ENCODE results near the gene ATP13A2. TPM values are rescaled to one million over a fixed set of nuclear protein-coding genes. Genes with fewer than 3 reads are reported as not detected.

ATP13A2 gene
- total and polyA plus RNA-seq, 8 donors: 23.6 to 65.0 (median 35.4) TPM

DNA sequence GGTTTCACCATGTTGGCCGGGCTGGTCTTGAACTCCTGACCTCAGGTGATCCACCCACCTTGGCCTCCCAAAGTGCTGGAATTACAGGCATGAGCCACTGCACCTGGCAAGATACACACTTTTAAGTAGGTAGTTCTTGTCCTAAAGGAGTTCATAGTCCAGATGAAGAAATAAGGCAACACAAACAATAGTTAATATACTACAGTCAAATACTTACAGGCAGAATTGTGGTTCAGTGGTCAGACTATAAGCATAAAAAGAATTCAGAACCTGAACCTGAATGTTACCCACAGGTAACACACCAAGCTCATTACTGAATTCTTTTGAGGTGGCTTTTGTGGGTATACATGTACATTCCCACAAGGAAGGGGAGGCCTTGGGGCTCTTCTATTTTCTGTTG, 40.3 kb upstream of the ATP13A2 start:
- Histone ChIP-seq H3K9me3 (no peaks in the 10 kb centered on the region), H3K36me3 (peaks cover 0 to 34% of the 10 kb centered on the region in 2 donors), H3K27me3 (no peaks in the 10 kb centered on the region), H3K4me1 (peaks cover 10 to 27% of the 10 kb centered on the region in 2 donors), H3K27ac (no peak overlapping the region), H3K4me3 (no peak overlapping the region)
- DNase-seq: no peak
- TF ChIP-seq, protein P1, sequence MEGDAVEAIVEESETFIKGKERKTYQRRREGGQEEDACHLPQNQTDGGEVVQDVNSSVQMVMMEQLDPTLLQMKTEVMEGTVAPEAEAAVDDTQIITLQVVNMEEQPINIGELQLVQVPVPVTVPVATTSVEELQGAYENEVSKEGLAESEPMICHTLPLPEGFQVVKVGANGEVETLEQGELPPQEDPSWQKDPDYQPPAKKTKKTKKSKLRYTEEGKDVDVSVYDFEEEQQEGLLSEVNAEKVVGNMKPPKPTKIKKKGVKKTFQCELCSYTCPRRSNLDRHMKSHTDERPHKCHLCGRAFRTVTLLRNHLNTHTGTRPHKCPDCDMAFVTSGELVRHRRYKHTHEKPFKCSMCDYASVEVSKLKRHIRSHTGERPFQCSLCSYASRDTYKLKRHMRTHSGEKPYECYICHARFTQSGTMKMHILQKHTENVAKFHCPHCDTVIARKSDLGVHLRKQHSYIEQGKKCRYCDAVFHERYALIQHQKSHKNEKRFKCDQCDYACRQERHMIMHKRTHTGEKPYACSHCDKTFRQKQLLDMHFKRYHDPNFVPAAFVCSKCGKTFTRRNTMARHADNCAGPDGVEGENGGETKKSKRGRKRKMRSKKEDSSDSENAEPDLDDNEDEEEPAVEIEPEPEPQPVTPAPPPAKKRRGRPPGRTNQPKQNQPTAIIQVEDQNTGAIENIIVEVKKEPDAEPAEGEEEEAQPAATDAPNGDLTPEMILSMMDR (IDR thresholded peaks at IDR 0.05): no peak
- intact Hi-C loops (cut with DNase I): no loop called here
- no peak for ATAC-seq

DNA sequence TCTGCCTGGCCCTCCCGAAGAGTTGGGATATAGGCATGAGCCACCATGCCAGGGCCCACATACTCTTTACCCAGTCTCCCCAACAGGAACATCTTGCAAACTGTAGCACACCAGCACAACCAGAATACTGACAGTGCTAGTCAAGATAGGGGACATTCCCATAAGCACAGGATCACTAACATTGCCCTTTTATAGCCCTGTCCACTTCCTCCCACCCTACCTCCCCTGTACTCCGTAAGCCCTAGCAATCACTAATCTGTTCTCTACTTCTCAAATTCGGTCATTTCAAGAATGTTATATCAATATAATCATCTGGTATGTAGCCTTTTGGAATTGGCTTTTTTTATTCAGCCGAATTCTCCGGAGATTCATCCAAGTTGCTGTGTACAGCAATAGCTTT, 36.2 kb upstream of the ATP13A2 start:
- no peak overlapping the region for H3K27ac ChIP-seq
- no peaks in the 10 kb centered on the region for H3K9me3 ChIP-seq
- peaks cover 0 to 56% of the 10 kb centered on the region in 2 donors for H3K36me3 ChIP-seq
- H3K4me3 ChIP-seq: no peak overlapping the region
- H3K27me3 ChIP-seq: no peaks in the 10 kb centered on the region
- H3K4me1 ChIP-seq: peaks cover 10 to 42% of the 10 kb centered on the region in 2 donors
- TF ChIP-seq, protein P1 (IDR thresholded peaks at IDR 0.05): no peak
- ATAC-seq: no peak
- no peak for DNase-seq
- intact Hi-C loops (cut with DNase I): loop anchor here in 1 of 2 donors (5.0 kb wide), 1 partner anchor 96 kb away; no protein-coding TSS in a partner anchor

DNA sequence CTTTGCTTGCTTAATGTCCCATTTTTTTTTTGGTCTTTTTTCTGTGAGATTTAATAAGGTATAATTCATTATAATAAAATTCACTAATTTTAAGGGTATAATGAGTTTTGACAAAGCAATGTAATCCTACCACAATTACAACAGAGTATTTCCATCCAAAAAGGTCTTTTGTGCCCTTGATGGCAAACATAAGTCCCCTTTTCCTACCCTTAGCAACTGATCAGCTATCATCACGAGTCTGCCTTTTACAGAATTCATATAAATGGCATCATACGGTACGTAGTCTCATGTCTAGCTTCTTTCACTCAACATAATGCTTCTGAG, 34.6 kb upstream of the ATP13A2 start:
- DNase-seq: no peak
- H3K4me1 ChIP-seq: peaks cover 5 to 26% of the 10 kb centered on the region in 2 donors
- no peaks in the 10 kb centered on the region for H3K27me3 ChIP-seq
- intact Hi-C loops (cut with DNase I): loop anchor here in 1 of 2 donors (5.0 kb wide), 1 partner anchor 94 kb away; no protein-coding TSS in a partner anchor
- peaks cover 0 to 68% of the 10 kb centered on the region in 2 donors for H3K36me3 ChIP-seq
- no peak for ATAC-seq
- no peaks in the 10 kb centered on the region for H3K9me3 ChIP-seq
- peak overlapping the region in 1 of 2 donors; percentile 29 for H3K27ac ChIP-seq
- TF ChIP-seq, protein P1 (IDR thresholded peaks at IDR 0.05): no peak
- H3K4me3 ChIP-seq: no peak overlapping the region

DNA sequence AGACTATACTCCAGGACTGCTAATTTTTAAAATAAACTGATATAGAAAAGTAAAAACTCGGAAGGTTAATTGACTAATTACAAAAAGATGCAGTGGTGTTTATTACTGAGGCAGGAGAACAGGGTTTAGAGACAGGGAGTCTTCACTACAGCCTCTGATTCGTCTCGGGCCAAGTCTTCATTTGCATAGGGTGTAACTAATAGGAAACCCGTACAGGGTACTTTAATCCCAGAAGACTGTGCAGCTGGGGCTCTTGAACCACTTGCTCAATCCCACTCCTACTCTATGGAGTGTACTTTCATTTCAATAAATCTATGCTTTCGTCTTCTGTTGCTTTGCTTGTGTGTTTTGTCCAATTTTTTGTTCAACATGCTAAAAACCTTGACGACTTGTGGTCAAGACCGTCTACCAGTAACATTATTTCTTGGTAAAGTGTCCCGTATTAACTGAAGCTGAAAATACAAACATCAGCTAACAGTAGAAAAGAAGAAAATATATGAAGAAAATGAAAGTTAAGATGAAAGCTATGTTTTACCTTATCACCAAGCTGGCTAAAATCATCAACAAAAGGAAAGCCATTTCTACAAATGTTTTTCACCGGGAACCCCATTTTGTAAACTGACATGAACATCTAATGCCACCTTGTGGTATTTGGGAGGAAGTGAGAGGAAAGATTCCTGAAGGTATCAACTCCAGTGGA, 34.1 kb upstream of the ATP13A2 start:
- ATAC-seq (peak; percentile 94), DNase-seq (peak in 2 of 4 donors; percentile 33 to 57)
- Histone ChIP-seq H3K4me3 (peak overlapping the region in 1 of 2 donors; percentile 19), H3K27me3 (no peaks in the 10 kb centered on the region), H3K27ac (peak overlapping the region; percentile 29 to 46), H3K9me3 (no peaks in the 10 kb centered on the region), H3K4me1 (peaks cover 5 to 23% of the 10 kb centered on the region in 2 donors), H3K36me3 (peaks cover 0 to 69% of the 10 kb centered on the region in 2 donors)
- TF ChIP-seq, protein P1 (IDR thresholded peaks at IDR 0.05): peak; percentile 65 to 66
- intact Hi-C loops (cut with DNase I): loop anchor here in 1 of 2 donors (5.0 kb wide), 1 partner anchor 93 kb away; no protein-coding TSS in a partner anchor

DNA sequence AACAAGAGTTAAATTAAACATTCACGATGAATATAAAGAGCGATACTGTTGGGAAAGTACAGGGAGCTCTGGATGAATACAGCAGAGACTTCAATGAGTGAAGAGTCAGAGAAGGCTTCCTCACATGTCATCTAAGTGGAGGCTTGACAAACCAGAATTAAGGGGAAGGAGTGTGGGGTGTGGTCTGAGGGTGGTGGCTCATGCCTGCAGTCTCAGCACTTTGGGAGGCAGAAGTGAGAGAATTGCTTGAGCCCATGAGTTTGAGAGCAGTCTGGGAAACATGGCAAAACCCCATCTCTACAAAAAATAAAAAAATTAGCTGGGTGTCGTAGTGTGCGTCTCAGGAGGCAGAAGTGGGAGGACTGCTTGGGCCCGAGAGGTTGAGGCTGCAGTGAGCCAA, 33.4 kb upstream of the ATP13A2 start:
- Histone ChIP-seq H3K27ac (peak overlapping the region; percentile 29 to 46), H3K9me3 (no peaks in the 10 kb centered on the region), H3K4me3 (no peak overlapping the region), H3K27me3 (no peaks in the 10 kb centered on the region), H3K4me1 (peaks cover 5 to 23% of the 10 kb centered on the region in 2 donors), H3K36me3 (peaks cover 0 to 69% of the 10 kb centered on the region in 2 donors)
- peak; percentile 74 for ATAC-seq
- TF ChIP-seq, protein P1 (IDR thresholded peaks at IDR 0.05): no peak
- no peak for DNase-seq
- intact Hi-C loops (cut with DNase I): loop anchor here in 1 of 2 donors (5.0 kb wide), 1 partner anchor 93 kb away; no protein-coding TSS in a partner anchor

Data from left lung (tissue), 10 donors.